ENCODE measurements around the gene LRRC4C. TPM values are rescaled to one million over a fixed set of nuclear protein-coding genes. Genes with fewer than 3 reads are reported as not detected.

LRRC4C gene
- total RNA-seq, 1 donor from 2014 or later, result 1.5 TPM

DNA sequence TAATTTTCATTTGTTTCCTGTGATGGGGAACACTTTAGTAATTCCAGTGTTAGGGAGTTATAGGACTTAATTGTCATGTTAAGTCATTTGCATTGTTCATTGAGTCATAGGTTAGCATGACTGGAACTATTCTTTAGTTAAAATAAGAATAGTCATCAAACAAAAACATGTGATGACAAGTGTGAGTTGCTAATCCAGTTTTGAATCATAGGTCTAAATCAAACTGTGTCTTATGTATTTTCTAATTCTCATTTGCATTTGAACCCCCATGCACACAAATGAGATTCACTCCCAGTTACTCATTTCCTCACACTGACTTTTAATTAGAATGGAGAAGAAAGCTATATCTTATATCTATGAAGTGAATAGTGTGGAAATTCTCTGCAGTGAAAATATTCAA lies 405.6 kb downstream of the LRRC4C start:
- Histone ChIP-seq H3K36me3 (ENCODE audit: control insufficient read depth, insufficient read depth, low read length) (no peaks in the 10 kb centered on the region), H3K4me3 (ENCODE audit: low read depth, low read length) (no peak overlapping the region), H3K27me3 (ENCODE audit: control insufficient read depth, insufficient read depth, low read length) (no peaks in the 10 kb centered on the region)
- no peak for DNase-seq (ENCODE audit: low read depth)
- no peak for TF ChIP-seq CTCF (IDR thresholded peaks at IDR 0.05; ENCODE audit: insufficient read depth, low read length, poor library complexity, severe bottlenecking)

DNA sequence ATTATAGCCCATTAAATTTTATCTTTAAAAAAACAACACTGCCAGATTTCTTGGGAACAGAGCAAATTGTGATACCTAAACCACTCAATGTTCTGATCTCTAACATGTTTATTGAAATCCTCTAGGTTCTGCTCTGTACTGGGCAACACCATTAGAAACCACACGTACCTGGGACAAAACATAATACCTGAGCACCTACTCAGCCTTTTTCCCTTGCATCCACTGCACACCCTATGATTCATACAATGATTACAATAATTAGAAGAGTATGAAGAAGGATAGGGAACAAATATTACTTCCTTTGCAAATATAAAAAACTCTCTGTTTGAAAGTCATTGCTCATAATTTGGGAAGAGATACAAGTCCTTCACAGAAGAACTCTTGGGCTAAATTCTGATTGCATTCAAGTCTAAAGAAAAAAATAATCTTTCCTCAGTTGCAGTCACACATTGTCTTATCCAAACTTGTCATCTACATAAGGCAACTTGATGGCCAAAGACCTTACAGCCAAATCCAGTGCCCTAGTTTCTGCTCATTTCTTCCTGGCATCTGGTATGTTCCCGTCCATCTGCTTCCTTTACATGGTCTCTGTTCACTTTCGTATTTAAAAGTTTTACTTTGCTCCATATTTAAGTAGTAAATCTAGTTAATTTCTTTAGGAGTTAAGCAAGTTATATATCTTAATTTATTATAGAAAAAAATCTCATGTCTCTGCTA lies 407.4 kb downstream of the LRRC4C start:
- TF ChIP-seq CTCF (IDR thresholded peaks at IDR 0.05; ENCODE audit: insufficient read depth, low read length, poor library complexity, severe bottlenecking), result no peak
- no peaks in the 10 kb centered on the region for H3K36me3 ChIP-seq (ENCODE audit: control insufficient read depth, insufficient read depth, low read length)
- DNase-seq (ENCODE audit: low read depth), result no peak
- H3K27me3 ChIP-seq (ENCODE audit: control insufficient read depth, insufficient read depth, low read length), result no peaks in the 10 kb centered on the region
- no peak overlapping the region for H3K4me3 ChIP-seq (ENCODE audit: low read depth, low read length)

- Histone ChIP-seq H3K36me3 (ENCODE audit: control insufficient read depth, insufficient read depth, low read length) (no peaks in the 10 kb centered on the region), H3K27me3 (ENCODE audit: control insufficient read depth, insufficient read depth, low read length) (no peaks in the 10 kb centered on the region), H3K4me3 (ENCODE audit: low read depth, low read length) (no peak overlapping the region)
- TF ChIP-seq CTCF (IDR thresholded peaks at IDR 0.05; ENCODE audit: insufficient read depth, low read length, poor library complexity, severe bottlenecking), result no peak
- no peak for DNase-seq (ENCODE audit: low read depth)
Observed at GRCh38 chr11:41050791-41051190, 408.7 kb downstream of the LRRC4C start.

DNA sequence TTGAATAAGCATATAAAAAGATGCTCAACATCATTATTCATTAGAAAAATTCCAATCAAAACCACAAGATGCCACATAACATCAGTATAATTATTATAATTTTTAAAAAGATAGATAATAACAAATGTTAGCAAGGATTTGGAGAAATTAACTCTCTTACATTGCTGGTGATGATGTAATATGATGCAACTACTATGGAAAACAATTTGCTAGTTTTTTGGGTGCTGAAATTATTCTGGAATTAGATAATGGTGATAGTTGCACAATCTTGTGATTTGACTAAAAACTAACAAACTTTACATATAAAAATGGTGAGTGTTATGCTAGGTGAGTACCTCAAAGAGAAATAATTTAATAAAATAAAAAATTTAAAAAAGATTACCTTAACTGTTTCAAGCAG lies 412.2 kb downstream of the LRRC4C start:
- no peak for DNase-seq (ENCODE audit: low read depth)
- H3K4me3 ChIP-seq (ENCODE audit: low read depth, low read length), result no peak overlapping the region
- TF ChIP-seq CTCF (IDR thresholded peaks at IDR 0.05; ENCODE audit: insufficient read depth, low read length, poor library complexity, severe bottlenecking), result no peak
- no peaks in the 10 kb centered on the region for H3K36me3 ChIP-seq (ENCODE audit: control insufficient read depth, insufficient read depth, low read length)
- no peaks in the 10 kb centered on the region for H3K27me3 ChIP-seq (ENCODE audit: control insufficient read depth, insufficient read depth, low read length)

DNA sequence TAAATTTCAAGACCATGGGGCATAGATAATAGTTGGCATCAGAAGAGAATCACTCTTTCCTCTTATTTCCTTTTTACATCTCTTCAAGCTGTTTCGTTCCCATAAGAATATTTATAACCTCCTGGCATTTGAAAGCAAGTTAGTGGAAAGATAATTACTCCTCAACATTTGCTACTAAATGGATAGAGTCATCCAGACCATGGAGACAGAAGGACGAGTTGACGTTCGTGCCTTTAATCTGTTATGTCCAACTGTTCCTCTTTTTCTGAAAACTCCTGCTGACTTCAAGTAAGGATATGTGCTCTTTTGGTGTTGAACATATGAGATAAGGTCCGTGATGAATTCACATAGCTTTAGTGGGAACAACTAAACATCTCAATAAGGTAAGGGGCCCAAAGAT lies 414.2 kb downstream of the LRRC4C start:
- Histone ChIP-seq H3K36me3 (ENCODE audit: control insufficient read depth, insufficient read depth, low read length) (no peaks in the 10 kb centered on the region), H3K27me3 (ENCODE audit: control insufficient read depth, insufficient read depth, low read length) (no peaks in the 10 kb centered on the region), H3K4me3 (ENCODE audit: low read depth, low read length) (no peak overlapping the region)
- no peak for DNase-seq (ENCODE audit: low read depth)
- no peak for TF ChIP-seq CTCF (IDR thresholded peaks at IDR 0.05; ENCODE audit: insufficient read depth, low read length, poor library complexity, severe bottlenecking)

GRCh38 chr11:41044747-41045146 lies 414.7 kb downstream of the LRRC4C start:
- H3K36me3 ChIP-seq (ENCODE audit: control insufficient read depth, insufficient read depth, low read length), result no peaks in the 10 kb centered on the region
- no peaks in the 10 kb centered on the region for H3K27me3 ChIP-seq (ENCODE audit: control insufficient read depth, insufficient read depth, low read length)
- no peak overlapping the region for H3K4me3 ChIP-seq (ENCODE audit: low read depth, low read length)
- no peak for DNase-seq (ENCODE audit: low read depth)
- TF ChIP-seq CTCF (IDR thresholded peaks at IDR 0.05; ENCODE audit: insufficient read depth, low read length, poor library complexity, severe bottlenecking), result no peak

All from kidney epithelial cell (primary cell).